SH-SY5Y (cell line): ENCODE measurements around the gene DPP8.

Experiments used
- GATA2 ChIP-seq: IDR thresholded peaks from 2 replicates; pipeline ENCODE4 v1.6.1; 2011; ENCODE audit warnings: mild to moderate bottlenecking, low read depth, low read length
- GATA3 ChIP-seq: IDR thresholded peaks from 2 replicates; pipeline ENCODE4 v1.6.1; 2011; ENCODE audit warnings: low read depth, mild to moderate bottlenecking, low read length, moderate library complexity

The DPP8 gene

GRCh38 chr15:65530318-65531111 lies 13.0 kb upstream of the DPP8 start, which contains the start of gene HACD3:
TSS of gene HACD3 (plus strand) at chr15:65530463. CDS start at chr15:65530632, 169 bp downstream.
- TF ChIP-seq GATA3 (no peak), GATA2 (no peak)

DNA sequence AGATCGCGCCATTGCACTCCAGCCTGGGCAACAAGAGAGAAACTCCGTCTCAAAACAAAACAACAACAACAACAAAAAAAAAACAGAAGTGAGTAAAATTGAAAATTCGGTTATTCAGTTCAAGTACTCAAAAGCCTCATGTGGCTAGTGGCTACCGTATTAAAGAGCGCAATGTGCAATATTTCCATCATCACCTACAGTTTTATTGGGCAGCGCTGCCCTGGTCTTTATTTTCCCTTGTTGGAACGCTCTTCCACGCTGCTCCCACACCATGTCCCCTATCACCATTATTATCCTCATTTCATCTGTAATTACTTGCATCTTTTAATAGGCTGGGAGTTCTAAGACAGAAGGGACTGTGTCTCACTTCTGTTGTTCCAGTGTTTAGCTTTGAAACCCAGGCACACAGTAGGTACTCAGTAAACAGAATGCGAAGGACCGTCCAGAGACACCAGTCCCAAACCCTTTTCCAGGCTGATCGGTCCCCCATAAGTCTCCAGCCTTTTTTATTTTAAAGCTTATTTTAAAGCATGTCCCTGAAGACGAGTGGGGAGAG lies 12.4 kb upstream of the DPP8 start:
- TF ChIP-seq GATA2: no peak
- TF ChIP-seq GATA3: no peak

DNA sequence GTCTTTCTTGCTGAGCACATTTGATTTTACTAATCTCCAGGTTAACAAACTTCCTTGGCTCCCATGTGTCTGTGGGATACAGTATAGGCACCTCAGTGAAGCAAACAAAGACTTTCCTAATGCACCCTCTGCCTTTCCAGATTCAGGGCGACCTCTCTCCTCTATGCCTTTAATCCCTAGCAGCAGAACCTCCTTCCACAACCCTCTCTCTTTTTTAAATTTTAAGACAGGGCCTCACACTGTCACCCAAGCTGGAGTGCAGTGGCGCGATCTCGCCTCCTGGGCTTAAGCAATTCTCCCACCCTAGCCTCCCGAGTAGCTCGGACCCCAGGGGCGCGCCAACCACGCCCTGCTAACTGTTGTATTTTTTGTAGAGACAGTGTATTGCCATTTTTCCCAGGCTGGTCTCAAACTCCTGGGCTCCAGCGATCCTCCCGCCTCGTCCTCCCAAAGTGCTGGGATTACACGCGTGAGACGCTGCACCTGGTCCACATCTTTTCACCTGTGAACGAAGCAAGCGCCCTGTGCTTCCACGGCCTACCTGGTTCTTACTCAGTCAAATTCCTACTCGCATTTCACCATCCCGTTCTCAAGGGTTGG lies 11.1 kb upstream of the DPP8 start:
- TF ChIP-seq GATA2 (no peak), GATA3 (no peak)

DNA sequence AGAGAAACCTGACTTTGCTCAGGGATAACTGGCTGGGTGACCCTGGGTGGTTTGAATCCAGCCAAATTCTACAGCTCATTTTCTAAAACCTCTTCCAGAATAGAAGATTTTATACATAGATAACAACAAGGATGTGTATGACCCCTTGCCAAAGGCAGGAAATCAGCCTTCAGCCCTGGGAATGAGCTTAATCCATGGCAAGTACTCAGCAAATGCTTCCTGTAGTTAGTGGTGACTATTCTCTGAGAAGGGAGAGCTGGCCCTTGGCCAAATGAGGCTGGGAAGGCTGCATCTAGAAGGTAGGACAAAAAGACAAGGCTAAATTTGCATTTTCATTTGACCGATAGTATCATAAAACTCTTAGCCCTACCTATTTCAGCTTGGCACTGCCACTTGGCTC lies 8.1 kb upstream of the DPP8 start:
- no peak for TF ChIP-seq GATA2
- TF ChIP-seq GATA3: no peak

GRCh38 chr15:65524226-65524625 lies 6.7 kb upstream of the DPP8 start:
- TF ChIP-seq GATA3 (no peak), GATA2 (no peak)

- TF ChIP-seq GATA3 (no peak), GATA2 (no peak)
Observed at GRCh38 chr15:65521350-65521749, 3.9 kb upstream of the DPP8 start.

DNA sequence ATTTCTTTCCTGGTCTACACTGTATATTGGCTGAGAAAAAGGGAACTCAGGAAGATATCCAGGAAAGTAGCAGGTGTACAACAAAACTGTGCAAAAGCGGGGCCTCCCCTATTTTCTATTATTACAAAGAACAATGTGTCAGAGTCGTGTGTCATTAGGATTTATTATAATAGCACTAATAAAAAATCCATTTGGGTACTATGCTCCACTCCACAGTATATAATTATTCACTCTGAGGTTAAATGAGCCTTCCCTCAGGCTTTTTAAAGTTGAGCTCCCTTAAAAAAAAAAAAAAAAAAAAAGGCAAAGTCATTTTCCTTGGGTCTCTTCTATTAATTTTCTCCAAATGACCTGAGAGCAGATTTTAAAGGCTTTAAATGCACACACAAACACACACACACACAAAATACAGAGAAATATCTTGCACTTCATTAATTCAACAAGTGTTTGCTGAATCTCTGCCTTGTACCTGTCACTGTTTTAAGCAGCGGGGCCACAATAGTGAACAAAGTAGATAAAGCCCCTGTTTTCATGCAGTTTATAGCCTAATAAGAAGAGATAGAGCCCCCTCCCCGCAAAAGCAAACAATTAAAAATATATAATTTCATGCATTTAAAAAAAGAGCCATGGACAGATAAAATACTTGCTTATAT lies 1.3 kb upstream of the DPP8 start:
- TF ChIP-seq GATA2 (no peak), GATA3 (no peak)

GRCh38 chr15:65517866-65518207 lies 348 bp upstream of the DPP8 start:
- TF ChIP-seq GATA2 (no peak), GATA3 (no peak)

GRCh38 chr15:65512807-65513416 lies 4.6 kb downstream of the DPP8 start:
- TF ChIP-seq GATA3: no peak
- no peak for TF ChIP-seq GATA2

GRCh38 chr15:65512189-65512588 lies 5.3 kb downstream of the DPP8 start:
- TF ChIP-seq GATA3 (no peak), GATA2 (no peak)

DNA sequence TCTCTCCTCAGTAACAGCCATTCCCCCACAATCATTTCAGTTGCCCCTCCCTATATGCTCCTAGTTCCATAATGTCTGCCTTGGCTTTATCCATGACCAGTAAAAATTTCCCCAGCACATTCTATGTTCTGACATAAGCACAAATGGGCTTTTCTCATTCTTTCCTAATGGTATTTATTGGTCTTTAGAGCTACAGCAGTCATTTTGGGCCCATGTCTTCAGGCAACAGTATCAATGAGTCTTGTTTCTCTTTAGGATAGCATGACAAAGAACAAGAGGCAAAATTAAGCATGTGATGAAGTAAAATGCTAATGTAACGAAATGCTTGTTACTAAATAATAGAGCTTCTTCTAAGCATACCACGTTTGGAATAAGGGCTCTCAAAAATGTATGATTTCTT lies 8.2 kb downstream of the DPP8 start:
- TF ChIP-seq GATA3 (no peak), GATA2 (no peak)

DNA sequence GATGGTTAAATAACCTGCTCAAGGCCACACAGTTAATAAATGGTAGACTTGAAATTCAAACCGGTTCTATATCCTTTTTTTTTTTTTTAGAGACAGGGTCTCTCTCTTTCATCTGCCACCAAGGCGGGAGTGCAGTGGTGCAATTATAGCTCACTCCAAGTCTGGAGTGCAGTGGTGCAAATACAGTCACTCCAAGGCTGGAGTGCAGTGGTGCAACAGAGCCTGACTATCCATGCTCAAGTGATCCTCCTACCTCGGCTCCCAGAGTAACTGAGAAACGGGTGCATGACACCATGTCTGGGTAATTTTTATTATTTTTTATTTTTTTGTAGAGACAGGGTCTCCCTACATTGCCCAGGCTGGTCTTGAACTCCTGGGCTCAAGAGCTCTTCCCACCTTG lies 23.4 kb downstream of the DPP8 start:
- TF ChIP-seq GATA3 (no peak), GATA2 (no peak)

- TF ChIP-seq GATA2: no peak
- TF ChIP-seq GATA3: no peak
Observed at GRCh38 chr15:65484876-65485275, 32.6 kb downstream of the DPP8 start.

- TF ChIP-seq GATA2: no peak
- TF ChIP-seq GATA3: no peak
Observed at GRCh38 chr15:65476903-65477302, 40.6 kb downstream of the DPP8 start.

DNA sequence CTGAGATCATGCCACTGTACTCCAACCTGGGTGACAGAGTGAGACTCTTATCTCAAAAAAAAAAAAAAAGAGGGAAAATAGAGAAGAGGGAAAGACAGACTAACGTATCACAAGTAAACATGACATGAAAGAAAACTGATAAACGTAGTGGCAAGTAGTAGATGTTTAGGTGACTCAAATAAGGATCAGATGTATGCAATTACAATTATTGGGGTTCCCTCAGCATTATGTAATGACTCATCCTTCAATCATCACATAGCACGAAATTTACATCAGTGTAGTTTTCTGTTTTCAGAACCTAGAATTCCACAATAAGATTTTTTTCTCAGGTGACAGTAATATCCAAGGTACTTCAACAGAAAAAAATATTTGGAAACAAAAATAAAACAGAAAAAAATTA lies 46.6 kb downstream of the DPP8 start:
- TF ChIP-seq GATA3 (no peak), GATA2 (no peak)
